ENCODE measurements around the gene ABI3.
"Not testable (repeated sequence)": the region's sequence is repeated elsewhere in the genome, so short reads cannot be mapped to it uniquely, and the experiment has no call there.

DNA sequence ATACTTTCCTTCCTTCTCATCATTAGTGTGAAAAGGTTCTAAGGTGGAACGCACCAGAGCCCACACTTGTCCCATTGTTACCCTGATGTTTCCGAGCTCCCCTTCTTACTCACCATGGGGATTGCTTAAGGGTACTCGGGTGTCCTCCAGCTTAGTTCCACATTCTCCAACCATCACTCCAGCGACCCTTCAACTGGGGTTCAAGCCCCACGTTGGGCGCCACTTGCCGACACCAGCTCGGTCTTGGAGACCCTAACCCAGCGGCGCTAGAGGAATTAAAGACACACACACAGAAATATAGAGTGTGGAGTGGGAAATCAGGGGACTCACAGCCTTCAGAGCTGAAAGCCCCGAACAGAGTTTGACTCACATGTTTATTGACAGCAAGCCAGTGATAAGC, 34.5 kb upstream of the ABI3 start:
- TF ChIP-seq, protein P1, sequence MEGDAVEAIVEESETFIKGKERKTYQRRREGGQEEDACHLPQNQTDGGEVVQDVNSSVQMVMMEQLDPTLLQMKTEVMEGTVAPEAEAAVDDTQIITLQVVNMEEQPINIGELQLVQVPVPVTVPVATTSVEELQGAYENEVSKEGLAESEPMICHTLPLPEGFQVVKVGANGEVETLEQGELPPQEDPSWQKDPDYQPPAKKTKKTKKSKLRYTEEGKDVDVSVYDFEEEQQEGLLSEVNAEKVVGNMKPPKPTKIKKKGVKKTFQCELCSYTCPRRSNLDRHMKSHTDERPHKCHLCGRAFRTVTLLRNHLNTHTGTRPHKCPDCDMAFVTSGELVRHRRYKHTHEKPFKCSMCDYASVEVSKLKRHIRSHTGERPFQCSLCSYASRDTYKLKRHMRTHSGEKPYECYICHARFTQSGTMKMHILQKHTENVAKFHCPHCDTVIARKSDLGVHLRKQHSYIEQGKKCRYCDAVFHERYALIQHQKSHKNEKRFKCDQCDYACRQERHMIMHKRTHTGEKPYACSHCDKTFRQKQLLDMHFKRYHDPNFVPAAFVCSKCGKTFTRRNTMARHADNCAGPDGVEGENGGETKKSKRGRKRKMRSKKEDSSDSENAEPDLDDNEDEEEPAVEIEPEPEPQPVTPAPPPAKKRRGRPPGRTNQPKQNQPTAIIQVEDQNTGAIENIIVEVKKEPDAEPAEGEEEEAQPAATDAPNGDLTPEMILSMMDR (conservative IDR thresholded peaks at IDR 0.05), result not testable (repeated sequence)
- TF ChIP-seq EZH2 (IDR thresholded peaks at IDR 0.05; ENCODE audit: low read depth), result not testable (repeated sequence)

Measured in PC-9 (cell line).